ENCODE results near the gene CYP39A1.

DNA sequence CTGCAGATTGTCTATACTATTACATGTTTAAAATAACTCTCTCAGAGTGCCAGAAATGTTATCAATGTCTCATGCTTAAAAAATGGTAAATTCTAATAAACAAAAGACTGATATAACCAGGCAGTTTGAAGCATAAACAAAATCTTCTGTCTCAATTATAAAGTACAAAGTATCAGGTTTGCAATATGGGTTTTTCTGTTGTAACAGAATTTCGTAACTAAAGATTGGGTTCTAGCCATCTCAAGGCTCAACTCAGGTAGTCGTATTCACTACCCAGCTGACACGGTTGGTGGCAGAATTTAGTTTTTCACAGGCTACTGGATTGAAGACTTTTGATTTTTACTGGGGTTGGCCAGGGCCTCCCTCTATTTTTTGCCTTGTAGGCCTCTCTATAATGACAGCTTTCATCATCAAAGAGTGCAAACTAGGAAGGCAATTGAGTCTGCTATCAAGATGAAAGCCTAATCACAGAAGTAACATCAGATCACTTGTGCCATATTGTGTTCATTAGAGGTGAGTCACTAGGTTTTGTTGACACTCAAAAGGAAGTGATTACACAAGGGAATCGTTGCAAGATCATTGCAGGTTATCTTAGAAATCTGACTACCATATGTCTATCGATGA, 3.6 kb downstream of the CYP39A1 start:
- TF ChIP-seq, protein P1, sequence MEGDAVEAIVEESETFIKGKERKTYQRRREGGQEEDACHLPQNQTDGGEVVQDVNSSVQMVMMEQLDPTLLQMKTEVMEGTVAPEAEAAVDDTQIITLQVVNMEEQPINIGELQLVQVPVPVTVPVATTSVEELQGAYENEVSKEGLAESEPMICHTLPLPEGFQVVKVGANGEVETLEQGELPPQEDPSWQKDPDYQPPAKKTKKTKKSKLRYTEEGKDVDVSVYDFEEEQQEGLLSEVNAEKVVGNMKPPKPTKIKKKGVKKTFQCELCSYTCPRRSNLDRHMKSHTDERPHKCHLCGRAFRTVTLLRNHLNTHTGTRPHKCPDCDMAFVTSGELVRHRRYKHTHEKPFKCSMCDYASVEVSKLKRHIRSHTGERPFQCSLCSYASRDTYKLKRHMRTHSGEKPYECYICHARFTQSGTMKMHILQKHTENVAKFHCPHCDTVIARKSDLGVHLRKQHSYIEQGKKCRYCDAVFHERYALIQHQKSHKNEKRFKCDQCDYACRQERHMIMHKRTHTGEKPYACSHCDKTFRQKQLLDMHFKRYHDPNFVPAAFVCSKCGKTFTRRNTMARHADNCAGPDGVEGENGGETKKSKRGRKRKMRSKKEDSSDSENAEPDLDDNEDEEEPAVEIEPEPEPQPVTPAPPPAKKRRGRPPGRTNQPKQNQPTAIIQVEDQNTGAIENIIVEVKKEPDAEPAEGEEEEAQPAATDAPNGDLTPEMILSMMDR (IDR thresholded peaks at IDR 0.05) = no peak
- TF ChIP-seq POLR2AphosphoS5 (IDR thresholded peaks at IDR 0.05) (no peak), POLR2A (IDR thresholded peaks at IDR 0.05) (no peak)

All from transverse colon (tissue), 4 donors.